Activated naive CD4-positive, alpha-beta T cell treated with anti-CD3 and anti-CD28 coated beads, Interleukin-2, amount 10 ng/mL, durations not matched to agents 7 days and 5 days (primary cell): ENCODE results near the gene PTDSS2.

Source experiments
- CTCF ChIA-PET: fragments of 350-600 bp; sonication (Branson Sonifier 250); formaldehyde crosslinking; loops from one replicate; lab custom pipeline; 2021; ENCODE audit warnings: antibody characterized with exemption; lab: Charles Lee
- DNase-seq: peaks from one replicate; pipeline ENCODE4 v3.0.0-alpha.2; 2020
- H3K27ac Mint-ChIP-seq: one replicate; pipeline ENCODE4 v1.8.0; 2021; ENCODE audit warnings: mild to moderate bottlenecking, moderate library complexity, mixed read lengths
- H3K27me3 Mint-ChIP-seq: one replicate; pipeline ENCODE4 v1.8.0; 2021; ENCODE audit warnings: mild to moderate bottlenecking, mixed read lengths
- H3K36me3 Mint-ChIP-seq: one replicate; pipeline ENCODE4 v1.8.0; 2021; ENCODE audit warnings: mixed read lengths
- H3K4me1 Mint-ChIP-seq: one replicate; pipeline ENCODE4 v1.8.0; 2021; ENCODE audit warnings: mixed read lengths
- H3K4me3 Mint-ChIP-seq: one replicate; pipeline ENCODE4 v1.8.0; 2021; ENCODE audit warnings: mild to moderate bottlenecking, moderate library complexity, mixed read lengths
- H3K9me3 Mint-ChIP-seq: one replicate; pipeline ENCODE4 v1.8.0; 2021; ENCODE audit warnings: mixed read lengths

The PTDSS2 gene

GRCh38 chr11:469684-470560, 19.8 kb downstream of the PTDSS2 start:
- H3K4me3 Mint-ChIP-seq = no peak overlapping the region
- H3K36me3 Mint-ChIP-seq = no peaks in the 10 kb centered on the region
- no peaks in the 10 kb centered on the region for H3K9me3 Mint-ChIP-seq
- no peaks in the 10 kb centered on the region for H3K27me3 Mint-ChIP-seq
- no peak for DNase-seq
- peak overlapping the region; percentile 30 for H3K27ac Mint-ChIP-seq
- CTCF ChIA-PET = interaction anchor here (0.6 to 1.0 kb wide), 2 partner anchors 21 to 467 kb away, joined by 3 read pairs; no protein-coding TSS in a partner anchor
- H3K4me1 Mint-ChIP-seq = no peaks in the 10 kb centered on the region

DNA sequence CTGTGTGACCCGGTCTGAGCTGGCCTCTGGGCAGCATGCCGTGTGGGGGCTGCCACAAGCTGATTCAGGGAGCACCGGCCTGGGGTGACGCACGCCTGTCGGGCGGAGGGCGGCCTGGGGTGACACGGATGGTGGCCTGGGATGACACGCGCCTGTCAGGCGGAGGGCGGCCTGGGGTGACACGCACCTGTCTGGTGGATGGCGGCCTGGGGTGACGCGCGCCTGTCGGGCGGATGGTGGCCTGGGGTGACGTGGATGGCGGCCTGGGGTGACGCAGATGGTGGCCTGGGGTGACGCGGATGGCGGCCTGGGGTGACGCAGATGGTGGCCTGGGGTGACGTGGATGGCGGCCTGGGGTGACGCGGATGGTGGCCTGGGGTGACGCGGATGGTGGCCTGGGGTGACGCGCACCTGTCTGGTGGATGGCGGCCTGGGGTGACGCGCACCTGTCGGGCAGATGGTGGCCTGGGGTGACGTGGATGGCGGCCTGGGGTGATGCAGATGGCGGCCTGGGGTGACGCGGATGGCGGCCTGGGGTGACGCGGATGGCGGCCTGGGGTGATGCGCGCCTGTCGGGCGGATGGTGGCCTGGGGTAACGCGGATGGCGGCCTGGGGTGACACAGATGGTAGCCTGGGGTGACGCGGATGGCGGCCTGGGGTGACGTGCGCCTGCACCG, 21.5 kb downstream of the PTDSS2 start:
- Mint-ChIP-seq H3K27me3 (no peaks in the 10 kb centered on the region), H3K9me3 (no peaks in the 10 kb centered on the region), H3K27ac (no peak overlapping the region), H3K4me1 (no peaks in the 10 kb centered on the region), H3K36me3 (no peaks in the 10 kb centered on the region), H3K4me3 (no peak overlapping the region)
- DNase-seq = no peak
- CTCF ChIA-PET = no interaction called here

GRCh38 chr11:472272-472671, 22.2 kb downstream of the PTDSS2 start:
- Mint-ChIP-seq H3K4me1 (no peaks in the 10 kb centered on the region), H3K9me3 (no peaks in the 10 kb centered on the region), H3K27ac (no peak overlapping the region), H3K4me3 (no peak overlapping the region), H3K27me3 (no peaks in the 10 kb centered on the region), H3K36me3 (no peaks in the 10 kb centered on the region)
- DNase-seq = no peak
- CTCF ChIA-PET = no interaction called here

DNA sequence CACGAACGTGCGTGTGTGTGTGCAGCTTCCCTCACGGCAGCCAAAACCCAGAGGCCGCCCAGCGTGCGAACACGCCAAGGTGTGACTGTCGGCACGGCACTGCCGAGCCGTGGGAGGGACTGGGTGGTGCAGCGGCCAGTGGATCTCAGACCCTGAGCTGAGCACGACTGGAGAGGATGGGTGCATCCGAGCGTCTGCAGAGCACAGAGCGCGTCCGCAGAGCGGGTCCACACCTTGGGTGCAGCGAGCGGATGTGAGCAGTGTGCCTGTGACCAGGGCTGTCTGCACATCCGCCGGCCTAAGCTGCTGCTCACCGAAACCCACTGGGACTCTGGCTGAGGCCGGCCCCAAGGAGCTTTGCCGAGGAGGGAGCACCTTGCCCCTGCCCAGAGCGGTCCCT, 22.7 kb downstream of the PTDSS2 start:
- Mint-ChIP-seq H3K4me1 (no peaks in the 10 kb centered on the region), H3K4me3 (no peak overlapping the region), H3K9me3 (no peaks in the 10 kb centered on the region), H3K27me3 (no peaks in the 10 kb centered on the region), H3K36me3 (no peaks in the 10 kb centered on the region), H3K27ac (no peak overlapping the region)
- DNase-seq = no peak
- CTCF ChIA-PET = interaction anchor here (0.6 kb wide), 1 partner anchor 116 kb away, joined by 3 read pairs; no protein-coding TSS in a partner anchor

- H3K4me1 Mint-ChIP-seq = no peaks in the 10 kb centered on the region
- CTCF ChIA-PET = interaction anchor here (0.6 kb wide), 1 partner anchor 116 kb away, joined by 3 read pairs; no protein-coding TSS in a partner anchor
- H3K4me3 Mint-ChIP-seq = no peak overlapping the region
- H3K9me3 Mint-ChIP-seq = no peaks in the 10 kb centered on the region
- no peak overlapping the region for H3K27ac Mint-ChIP-seq
- no peak for DNase-seq
- H3K36me3 Mint-ChIP-seq = no peaks in the 10 kb centered on the region
- no peaks in the 10 kb centered on the region for H3K27me3 Mint-ChIP-seq
Measured at GRCh38 chr11:473415-473814, 23.3 kb downstream of the PTDSS2 start.

DNA sequence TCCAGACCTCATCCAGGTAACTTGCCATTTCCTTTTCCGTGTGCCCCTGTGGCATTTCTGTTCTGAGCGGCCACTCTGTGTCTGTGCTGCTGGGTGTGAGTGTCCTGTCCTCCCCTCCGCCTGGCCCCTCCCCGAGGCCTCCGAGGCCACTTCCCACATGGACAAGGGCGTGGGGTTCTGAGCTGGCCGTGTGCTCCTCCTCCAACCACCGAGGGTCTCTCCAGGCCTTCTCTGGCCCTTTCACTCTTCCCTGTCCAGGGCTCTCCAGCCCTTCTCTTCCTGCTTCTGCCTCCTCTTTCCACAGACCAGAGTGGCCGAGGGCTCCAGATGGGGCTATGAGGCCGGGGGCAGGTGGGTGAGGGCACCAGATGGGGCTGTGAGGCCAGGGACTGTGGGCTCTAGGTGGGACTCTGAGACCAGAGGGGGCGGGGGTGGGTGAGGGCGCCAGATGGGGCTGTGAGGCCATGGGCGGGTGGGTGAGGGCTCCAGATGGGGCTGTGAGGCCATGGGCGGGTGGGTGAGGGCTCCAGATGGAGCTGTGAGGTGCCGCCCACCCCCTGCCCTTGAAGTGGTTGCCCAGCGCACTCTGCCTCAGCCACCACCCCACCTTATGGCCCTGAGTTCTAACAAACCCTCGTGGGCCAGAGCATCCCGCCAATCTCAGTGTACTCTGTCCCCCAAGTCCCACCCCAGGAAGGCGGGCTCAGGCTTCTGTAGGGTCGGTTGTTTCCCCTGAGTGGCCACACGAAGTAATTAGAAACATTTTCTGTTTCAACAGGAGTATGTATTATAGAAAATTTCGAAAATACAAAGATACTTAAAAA, 24.1 kb downstream of the PTDSS2 start:
- CTCF ChIA-PET = no interaction called here
- no peak overlapping the region for H3K4me3 Mint-ChIP-seq
- H3K9me3 Mint-ChIP-seq = no peaks in the 10 kb centered on the region
- no peaks in the 10 kb centered on the region for H3K36me3 Mint-ChIP-seq
- H3K27ac Mint-ChIP-seq = no peak overlapping the region
- DNase-seq = no peak
- no peaks in the 10 kb centered on the region for H3K27me3 Mint-ChIP-seq
- no peaks in the 10 kb centered on the region for H3K4me1 Mint-ChIP-seq

GRCh38 chr11:474914-475506, 24.9 kb downstream of the PTDSS2 start:
- Mint-ChIP-seq H3K27ac (no peak overlapping the region), H3K36me3 (no peaks in the 10 kb centered on the region), H3K9me3 (no peaks in the 10 kb centered on the region), H3K27me3 (no peaks in the 10 kb centered on the region), H3K4me3 (no peak overlapping the region), H3K4me1 (no peaks in the 10 kb centered on the region)
- CTCF ChIA-PET = no interaction called here
- no peak for DNase-seq

GRCh38 chr11:475941-476340, 25.9 kb downstream of the PTDSS2 start:
- H3K4me3 Mint-ChIP-seq = no peak overlapping the region
- no peaks in the 10 kb centered on the region for H3K27me3 Mint-ChIP-seq
- no peaks in the 10 kb centered on the region for H3K9me3 Mint-ChIP-seq
- CTCF ChIA-PET = interaction anchor here (0.8 kb wide), 1 partner anchor 24 kb away, joined by 3 read pairs; no protein-coding TSS in a partner anchor
- no peaks in the 10 kb centered on the region for H3K36me3 Mint-ChIP-seq
- no peak for DNase-seq
- H3K4me1 Mint-ChIP-seq = no peaks in the 10 kb centered on the region
- H3K27ac Mint-ChIP-seq = no peak overlapping the region

DNA sequence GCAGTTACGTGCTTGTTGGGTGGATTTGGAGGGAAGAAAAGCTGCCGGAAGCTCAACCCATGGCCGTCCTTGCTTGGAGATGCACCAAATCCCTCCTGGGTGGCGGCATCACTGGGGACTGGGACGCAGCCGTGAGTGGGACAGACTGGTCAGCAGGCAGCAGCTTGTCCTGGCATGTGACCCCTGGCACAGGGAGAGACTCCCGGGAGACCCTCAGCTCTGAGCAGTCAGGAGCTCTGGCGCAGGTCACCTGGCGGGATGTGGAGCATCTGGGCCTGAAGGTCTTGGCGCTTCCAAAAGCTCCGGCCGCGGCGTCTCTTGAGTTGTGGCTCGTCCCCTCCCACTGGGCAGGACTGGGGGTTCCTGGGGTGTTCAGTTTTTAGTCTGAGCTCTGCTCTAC, 26.3 kb downstream of the PTDSS2 start:
- CTCF ChIA-PET = interaction anchor here (0.8 kb wide), 1 partner anchor 24 kb away, joined by 3 read pairs; no protein-coding TSS in a partner anchor
- H3K4me3 Mint-ChIP-seq = no peak overlapping the region
- no peaks in the 10 kb centered on the region for H3K36me3 Mint-ChIP-seq
- H3K27me3 Mint-ChIP-seq = no peaks in the 10 kb centered on the region
- no peak overlapping the region for H3K27ac Mint-ChIP-seq
- no peaks in the 10 kb centered on the region for H3K4me1 Mint-ChIP-seq
- DNase-seq = no peak
- H3K9me3 Mint-ChIP-seq = no peaks in the 10 kb centered on the region

DNA sequence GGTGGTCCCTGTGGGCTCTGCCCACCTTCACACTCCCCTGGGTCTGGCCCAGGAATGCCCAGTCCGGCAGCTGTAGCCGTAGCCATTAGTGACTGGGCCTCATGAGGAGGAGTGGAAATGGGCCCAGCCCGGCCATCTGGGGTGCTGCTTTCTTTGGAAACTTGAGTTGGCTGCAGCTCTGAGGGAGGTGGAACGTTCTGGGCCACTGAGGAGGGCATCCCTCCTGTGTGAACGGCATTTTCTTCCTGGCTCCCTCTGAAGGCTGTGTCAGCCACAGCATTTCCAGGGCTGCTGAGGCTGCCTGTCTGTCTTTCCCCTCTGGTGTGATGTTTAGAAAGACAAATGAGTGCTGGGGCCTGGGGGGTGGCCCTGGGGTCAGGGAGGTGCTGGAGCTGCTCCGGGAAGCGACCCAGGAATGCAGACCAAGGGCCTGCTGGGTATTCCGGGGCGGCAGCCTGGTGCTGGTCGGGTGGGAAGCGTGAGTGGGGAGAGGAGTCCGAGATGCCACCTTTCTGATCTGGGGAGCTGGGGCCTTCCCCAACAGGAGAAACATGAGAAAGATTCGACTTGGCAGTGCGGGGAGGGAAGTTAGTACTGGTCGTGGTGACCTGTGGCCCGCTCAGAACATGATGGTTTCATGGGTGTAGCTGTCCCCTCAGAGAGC, 27.1 kb downstream of the PTDSS2 start:
- Mint-ChIP-seq H3K27me3 (no peaks in the 10 kb centered on the region), H3K4me1 (no peaks in the 10 kb centered on the region), H3K36me3 (no peaks in the 10 kb centered on the region), H3K4me3 (no peak overlapping the region), H3K9me3 (no peaks in the 10 kb centered on the region), H3K27ac (no peak overlapping the region)
- no peak for DNase-seq
- CTCF ChIA-PET = no interaction called here

GRCh38 chr11:479311-479710, 29.2 kb downstream of the PTDSS2 start:
- Mint-ChIP-seq H3K36me3 (no peaks in the 10 kb centered on the region), H3K4me1 (no peaks in the 10 kb centered on the region), H3K27ac (no peak overlapping the region), H3K9me3 (no peaks in the 10 kb centered on the region), H3K4me3 (no peak overlapping the region), H3K27me3 (no peaks in the 10 kb centered on the region)
- CTCF ChIA-PET = no interaction called here
- no peak for DNase-seq

DNA sequence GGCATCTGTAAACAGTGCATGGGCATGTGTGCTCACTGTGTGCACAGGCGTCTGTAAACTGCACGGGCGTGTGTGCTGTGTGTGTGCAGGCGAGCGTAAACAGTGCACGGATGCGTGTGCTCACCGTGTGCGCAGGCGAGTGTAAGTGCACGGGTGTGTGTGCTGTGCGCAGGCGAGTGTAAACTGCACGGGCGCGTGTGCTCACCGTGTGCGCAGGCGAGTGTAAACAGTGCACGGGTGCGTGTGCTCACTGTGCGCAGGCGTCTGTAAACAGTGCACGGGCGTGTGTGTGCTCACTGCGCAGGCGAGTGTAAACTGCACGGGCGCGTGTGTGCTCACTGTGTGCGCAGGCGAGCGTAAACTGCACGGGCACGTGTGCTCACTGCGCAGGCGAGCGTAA, 34.5 kb downstream of the PTDSS2 start:
- DNase-seq = no peak
- CTCF ChIA-PET = no interaction called here
- H3K9me3 Mint-ChIP-seq = no peaks in the 10 kb centered on the region
- H3K4me3 Mint-ChIP-seq = no peak overlapping the region
- no peaks in the 10 kb centered on the region for H3K27me3 Mint-ChIP-seq
- H3K36me3 Mint-ChIP-seq = no peaks in the 10 kb centered on the region
- no peaks in the 10 kb centered on the region for H3K4me1 Mint-ChIP-seq
- no peak overlapping the region for H3K27ac Mint-ChIP-seq

DNA sequence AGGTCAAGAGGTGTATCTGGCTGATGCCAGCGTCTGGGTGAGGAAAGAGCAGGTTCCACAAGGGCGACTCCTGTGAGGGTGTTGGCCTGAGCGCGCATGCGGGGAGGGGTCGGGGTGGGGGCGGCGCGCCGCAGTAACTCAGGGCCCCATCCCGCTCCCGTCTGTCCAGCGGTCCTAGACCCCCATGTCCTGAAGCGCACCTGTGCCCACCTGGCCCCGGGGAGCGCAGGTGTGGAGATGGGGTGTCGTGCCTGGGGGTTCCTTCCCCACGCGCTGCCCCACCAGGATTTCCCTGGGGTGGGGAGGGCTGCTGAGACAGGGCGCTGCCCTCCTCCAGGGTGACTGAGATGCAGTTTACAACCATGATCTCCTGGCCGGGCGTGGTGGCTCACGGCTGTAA, 36.1 kb downstream of the PTDSS2 start:
- Mint-ChIP-seq H3K4me3 (no peak overlapping the region), H3K4me1 (no peaks in the 10 kb centered on the region), H3K36me3 (no peaks in the 10 kb centered on the region), H3K27me3 (no peaks in the 10 kb centered on the region), H3K9me3 (no peaks in the 10 kb centered on the region), H3K27ac (no peak overlapping the region)
- no peak for DNase-seq
- CTCF ChIA-PET = no interaction called here
